Activated CD4-positive, alpha-beta T cell treated with anti-CD3 and anti-CD28 coated beads, Interleukin-2, amount 50 U/mL, for 4 hours (primary cell): ENCODE results near the gene KAT6B.

ENCODE experiments used
- DNase-seq, 2 experiments: peaks; one replicate each; pipeline ENCODE4 v3.0.0-alpha.2; 2020

The KAT6B gene

GRCh38 chr10:74824184-74824899 is 2.1 kb upstream of the KAT6B start:
- DNase-seq, result peak in 1 of 2 experiments; percentile 1

GRCh38 chr10:74824900-74825370 is 1.5 kb upstream of the KAT6B start:
- DNase-seq, result peak; percentile 27 to 29

GRCh38 chr10:74825371-74826141 is 844 bp upstream of the KAT6B start:
- DNase-seq, result peak; percentile 43 to 45

GRCh38 chr10:74827045-74827441 is 643 bp downstream of the KAT6B start:
- no peak for DNase-seq

- DNase-seq, result no peak
Observed at GRCh38 chr10:74827694-74828093, 1.3 kb downstream of the KAT6B start.

GRCh38 chr10:74828946-74829345 is 2.5 kb downstream of the KAT6B start:
- DNase-seq, result no peak

GRCh38 chr10:74831518-74832120 is 5.2 kb downstream of the KAT6B start:
- no peak for DNase-seq

GRCh38 chr10:74835963-74836362 is 9.6 kb downstream of the KAT6B start:
- DNase-seq, result no peak

GRCh38 chr10:74836877-74837276 is 10.5 kb downstream of the KAT6B start:
- no peak for DNase-seq

- no peak for DNase-seq
Observed at GRCh38 chr10:74837743-74838142, 11.3 kb downstream of the KAT6B start.

- no peak for DNase-seq
Observed at GRCh38 chr10:74839708-74840107, 13.3 kb downstream of the KAT6B start.

GRCh38 chr10:74841265-74841973 is 15.0 kb downstream of the KAT6B start:
- no peak for DNase-seq

- no peak for DNase-seq
Observed at GRCh38 chr10:74842301-74842954, 16.0 kb downstream of the KAT6B start.

- no peak for DNase-seq
Observed at GRCh38 chr10:74846958-74847357, 20.6 kb downstream of the KAT6B start.

- no peak for DNase-seq
Observed at GRCh38 chr10:74851831-74852230, 25.4 kb downstream of the KAT6B start.

GRCh38 chr10:74852381-74852780 is 26.0 kb downstream of the KAT6B start:
- DNase-seq, result no peak

GRCh38 chr10:74854610-74855009 is 28.2 kb downstream of the KAT6B start:
- DNase-seq, result no peak

GRCh38 chr10:74855027-74855426 is 28.6 kb downstream of the KAT6B start:
- no peak for DNase-seq

GRCh38 chr10:74855439-74855838 is 29.0 kb downstream of the KAT6B start:
- DNase-seq, result no peak

- DNase-seq, result no peak
Observed at GRCh38 chr10:74856940-74857339, 30.5 kb downstream of the KAT6B start.

- DNase-seq, result no peak
Observed at GRCh38 chr10:74857586-74857985, 31.2 kb downstream of the KAT6B start.

GRCh38 chr10:74859546-74859945 is 33.1 kb downstream of the KAT6B start:
- no peak for DNase-seq

- no peak for DNase-seq
Observed at GRCh38 chr10:74862625-74863024, 36.2 kb downstream of the KAT6B start.
